GM12874 (cell line): ENCODE measurements around the gene IFNLR1.

ENCODE experiments used
- TF ChIP-seq, protein P1 (sequence below): IDR thresholded peaks from 2 replicates; pipeline ENCODE4 v1.5.1; 2011; ENCODE audit warnings: low read depth, mild to moderate bottlenecking, control low read depth, low read length, moderate library complexity; ENCODE audit not compliant: insufficient read depth

IFNLR1 gene

GRCh38 chr1:24107462-24108138 is 79.5 kb downstream of the IFNLR1 start:
- TF ChIP-seq, protein P1, sequence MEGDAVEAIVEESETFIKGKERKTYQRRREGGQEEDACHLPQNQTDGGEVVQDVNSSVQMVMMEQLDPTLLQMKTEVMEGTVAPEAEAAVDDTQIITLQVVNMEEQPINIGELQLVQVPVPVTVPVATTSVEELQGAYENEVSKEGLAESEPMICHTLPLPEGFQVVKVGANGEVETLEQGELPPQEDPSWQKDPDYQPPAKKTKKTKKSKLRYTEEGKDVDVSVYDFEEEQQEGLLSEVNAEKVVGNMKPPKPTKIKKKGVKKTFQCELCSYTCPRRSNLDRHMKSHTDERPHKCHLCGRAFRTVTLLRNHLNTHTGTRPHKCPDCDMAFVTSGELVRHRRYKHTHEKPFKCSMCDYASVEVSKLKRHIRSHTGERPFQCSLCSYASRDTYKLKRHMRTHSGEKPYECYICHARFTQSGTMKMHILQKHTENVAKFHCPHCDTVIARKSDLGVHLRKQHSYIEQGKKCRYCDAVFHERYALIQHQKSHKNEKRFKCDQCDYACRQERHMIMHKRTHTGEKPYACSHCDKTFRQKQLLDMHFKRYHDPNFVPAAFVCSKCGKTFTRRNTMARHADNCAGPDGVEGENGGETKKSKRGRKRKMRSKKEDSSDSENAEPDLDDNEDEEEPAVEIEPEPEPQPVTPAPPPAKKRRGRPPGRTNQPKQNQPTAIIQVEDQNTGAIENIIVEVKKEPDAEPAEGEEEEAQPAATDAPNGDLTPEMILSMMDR = no peak

- TF ChIP-seq, protein P1 = no peak
Observed at GRCh38 chr1:24105368-24106160, 81.5 kb downstream of the IFNLR1 start.

GRCh38 chr1:24104854-24105253 is 82.2 kb downstream of the IFNLR1 start:
- TF ChIP-seq, protein P1 = no peak
